Neural cell (in vitro differentiated cells): ENCODE data around the gene SPINT1.

Experiments used
- EP300 ChIP-seq: fragments of 450-650 bp; conservative IDR thresholded peaks from 2 replicates; pipeline ENCODE4 v1.6.1; 2014; ENCODE audit warnings: antibody characterized with exemption, mild to moderate bottlenecking, moderate library complexity; ENCODE audit not compliant: poor library complexity, severe bottlenecking
- POLR2AphosphoS5 ChIP-seq: IDR thresholded peaks from 2 replicates; pipeline ENCODE4 v1.6.1; 2012
- TF ChIP-seq, protein P1 (sequence below): fragments of 450-650 bp; IDR thresholded peaks from 2 replicates; pipeline ENCODE4 v1.5.1; 2014; ENCODE audit warnings: antibody characterized with exemption, mild to moderate bottlenecking, moderate library complexity; ENCODE audit not compliant: poor library complexity, severe bottlenecking
- TF ChIP-seq, protein P2 (sequence below): IDR thresholded peaks from 2 replicates; pipeline ENCODE4 v1.6.1; 2012; ENCODE audit warnings: borderline replicate concordance

DNA sequence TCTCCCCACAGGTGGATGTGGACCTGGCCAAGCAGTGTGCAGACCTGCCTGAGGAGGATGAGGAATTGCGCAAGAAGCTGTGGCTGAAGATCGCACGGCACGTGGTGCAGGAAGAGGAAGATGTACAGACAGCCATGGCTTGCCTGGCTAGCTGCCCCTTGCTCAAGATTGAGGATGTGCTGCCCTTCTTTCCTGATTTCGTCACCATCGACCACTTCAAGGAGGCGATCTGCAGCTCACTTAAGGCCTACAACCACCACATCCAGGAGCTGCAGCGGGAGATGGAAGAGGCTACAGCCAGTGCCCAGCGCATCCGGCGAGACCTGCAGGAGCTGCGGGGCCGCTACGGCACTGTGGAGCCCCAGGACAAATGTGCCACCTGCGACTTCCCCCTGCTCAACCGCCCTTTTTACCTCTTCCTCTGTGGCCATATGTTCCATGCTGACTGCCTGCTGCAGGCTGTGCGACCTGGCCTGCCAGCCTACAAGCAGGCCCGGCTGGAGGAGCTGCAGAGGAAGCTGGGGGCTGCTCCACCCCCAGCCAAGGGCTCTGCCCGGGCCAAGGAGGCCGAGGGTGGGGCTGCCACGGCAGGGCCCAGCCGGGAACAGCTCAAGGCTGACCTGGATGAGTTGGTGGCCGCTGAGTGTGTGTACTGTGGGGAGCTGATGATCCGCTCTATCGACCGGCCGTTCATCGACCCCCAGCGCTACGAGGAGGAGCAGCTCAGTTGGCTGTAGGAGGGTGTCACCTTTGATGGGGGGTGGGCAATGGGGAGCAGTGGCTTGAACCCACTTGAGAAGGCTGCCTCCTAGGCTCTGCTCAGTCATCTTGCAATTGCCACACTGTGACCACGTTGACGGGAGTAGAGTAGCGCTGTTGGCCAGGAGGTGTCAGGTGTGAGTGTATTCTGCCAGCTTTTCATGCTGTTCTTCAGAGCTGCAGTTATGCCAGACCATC, 59.0 kb downstream of the SPINT1 start:
- TF ChIP-seq, protein P1, sequence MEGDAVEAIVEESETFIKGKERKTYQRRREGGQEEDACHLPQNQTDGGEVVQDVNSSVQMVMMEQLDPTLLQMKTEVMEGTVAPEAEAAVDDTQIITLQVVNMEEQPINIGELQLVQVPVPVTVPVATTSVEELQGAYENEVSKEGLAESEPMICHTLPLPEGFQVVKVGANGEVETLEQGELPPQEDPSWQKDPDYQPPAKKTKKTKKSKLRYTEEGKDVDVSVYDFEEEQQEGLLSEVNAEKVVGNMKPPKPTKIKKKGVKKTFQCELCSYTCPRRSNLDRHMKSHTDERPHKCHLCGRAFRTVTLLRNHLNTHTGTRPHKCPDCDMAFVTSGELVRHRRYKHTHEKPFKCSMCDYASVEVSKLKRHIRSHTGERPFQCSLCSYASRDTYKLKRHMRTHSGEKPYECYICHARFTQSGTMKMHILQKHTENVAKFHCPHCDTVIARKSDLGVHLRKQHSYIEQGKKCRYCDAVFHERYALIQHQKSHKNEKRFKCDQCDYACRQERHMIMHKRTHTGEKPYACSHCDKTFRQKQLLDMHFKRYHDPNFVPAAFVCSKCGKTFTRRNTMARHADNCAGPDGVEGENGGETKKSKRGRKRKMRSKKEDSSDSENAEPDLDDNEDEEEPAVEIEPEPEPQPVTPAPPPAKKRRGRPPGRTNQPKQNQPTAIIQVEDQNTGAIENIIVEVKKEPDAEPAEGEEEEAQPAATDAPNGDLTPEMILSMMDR, result no peak
- TF ChIP-seq, protein P2, sequence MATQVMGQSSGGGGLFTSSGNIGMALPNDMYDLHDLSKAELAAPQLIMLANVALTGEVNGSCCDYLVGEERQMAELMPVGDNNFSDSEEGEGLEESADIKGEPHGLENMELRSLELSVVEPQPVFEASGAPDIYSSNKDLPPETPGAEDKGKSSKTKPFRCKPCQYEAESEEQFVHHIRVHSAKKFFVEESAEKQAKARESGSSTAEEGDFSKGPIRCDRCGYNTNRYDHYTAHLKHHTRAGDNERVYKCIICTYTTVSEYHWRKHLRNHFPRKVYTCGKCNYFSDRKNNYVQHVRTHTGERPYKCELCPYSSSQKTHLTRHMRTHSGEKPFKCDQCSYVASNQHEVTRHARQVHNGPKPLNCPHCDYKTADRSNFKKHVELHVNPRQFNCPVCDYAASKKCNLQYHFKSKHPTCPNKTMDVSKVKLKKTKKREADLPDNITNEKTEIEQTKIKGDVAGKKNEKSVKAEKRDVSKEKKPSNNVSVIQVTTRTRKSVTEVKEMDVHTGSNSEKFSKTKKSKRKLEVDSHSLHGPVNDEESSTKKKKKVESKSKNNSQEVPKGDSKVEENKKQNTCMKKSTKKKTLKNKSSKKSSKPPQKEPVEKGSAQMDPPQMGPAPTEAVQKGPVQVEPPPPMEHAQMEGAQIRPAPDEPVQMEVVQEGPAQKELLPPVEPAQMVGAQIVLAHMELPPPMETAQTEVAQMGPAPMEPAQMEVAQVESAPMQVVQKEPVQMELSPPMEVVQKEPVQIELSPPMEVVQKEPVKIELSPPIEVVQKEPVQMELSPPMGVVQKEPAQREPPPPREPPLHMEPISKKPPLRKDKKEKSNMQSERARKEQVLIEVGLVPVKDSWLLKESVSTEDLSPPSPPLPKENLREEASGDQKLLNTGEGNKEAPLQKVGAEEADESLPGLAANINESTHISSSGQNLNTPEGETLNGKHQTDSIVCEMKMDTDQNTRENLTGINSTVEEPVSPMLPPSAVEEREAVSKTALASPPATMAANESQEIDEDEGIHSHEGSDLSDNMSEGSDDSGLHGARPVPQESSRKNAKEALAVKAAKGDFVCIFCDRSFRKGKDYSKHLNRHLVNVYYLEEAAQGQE, result no peak
- TF ChIP-seq EP300 (no peak), POLR2AphosphoS5 (no peak)
